Measurements from ENCODE around the gene FMNL3. TPM values are rescaled to one million over a fixed set of nuclear protein-coding genes. Genes with fewer than 3 reads are reported as not detected.

The FMNL3 gene
- polyA plus RNA-seq, 1 donor from 2014 or later = 9.3 TPM

DNA sequence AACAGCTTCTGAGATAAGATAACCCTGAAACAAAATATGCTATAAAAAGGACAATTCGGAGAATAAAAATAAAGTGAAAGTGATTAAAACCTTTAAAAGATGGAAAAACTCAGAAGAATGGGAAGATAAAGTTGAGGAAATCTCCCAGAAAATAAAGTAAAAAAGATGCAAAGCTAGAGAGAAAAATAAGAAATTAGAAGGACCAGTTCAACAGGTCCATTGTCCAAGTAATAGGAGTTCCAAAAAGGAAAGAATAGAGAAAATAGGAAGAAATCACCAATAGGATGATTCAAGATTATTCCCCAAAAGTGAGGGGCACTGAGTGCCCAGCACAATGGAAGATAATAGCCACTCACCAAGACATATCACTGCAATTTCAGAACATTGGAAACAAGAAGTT lies 88.6 kb downstream of the FMNL3 start:
- Histone ChIP-seq H3K4me2 (ENCODE audit: low read length) (no peak overlapping the region), H3K27ac (ENCODE audit: low read length) (no peak overlapping the region), H3K27me3 (ENCODE audit: insufficient read depth, low read depth, low read length) (no peaks in the 10 kb centered on the region), H4K20me1 (ENCODE audit: insufficient read depth) (no peaks in the 10 kb centered on the region), H3K36me3 (ENCODE audit: insufficient read depth, low read length) (no peaks in the 10 kb centered on the region), H3K9me2 (ENCODE audit: insufficient read depth, low read length) (no peaks in the 10 kb centered on the region), H3K79me2 (replicated peaks; ENCODE audit: insufficient read depth, low read length) (no peaks in the 10 kb centered on the region), H3F3A (ENCODE audit: insufficient read depth, low read length, poor library complexity, severe bottlenecking) (no peaks in the 10 kb centered on the region), H3K4me3 (ENCODE audit: low read length) (no peak overlapping the region), H3K9ac (ENCODE audit: low read length) (no peak overlapping the region), H2AFZ (ENCODE audit: low read depth, low read length) (no peak overlapping the region), H3K9me3 (ENCODE audit: low read length) (no peaks in the 10 kb centered on the region)
- no peak for TF ChIP-seq RAD21 (conservative IDR thresholded peaks at IDR 0.05)
- TF ChIP-seq EZH2 (IDR thresholded peaks at IDR 0.05; ENCODE audit: borderline replicate concordance, insufficient read depth, low read length, poor library complexity, severe bottlenecking) = no peak
- TF ChIP-seq REST (IDR thresholded peaks at IDR 0.05; ENCODE audit: borderline replicate concordance) = no peak
- no peak for TF ChIP-seq POLR2AphosphoS5 (IDR thresholded peaks at IDR 0.05)

DNA sequence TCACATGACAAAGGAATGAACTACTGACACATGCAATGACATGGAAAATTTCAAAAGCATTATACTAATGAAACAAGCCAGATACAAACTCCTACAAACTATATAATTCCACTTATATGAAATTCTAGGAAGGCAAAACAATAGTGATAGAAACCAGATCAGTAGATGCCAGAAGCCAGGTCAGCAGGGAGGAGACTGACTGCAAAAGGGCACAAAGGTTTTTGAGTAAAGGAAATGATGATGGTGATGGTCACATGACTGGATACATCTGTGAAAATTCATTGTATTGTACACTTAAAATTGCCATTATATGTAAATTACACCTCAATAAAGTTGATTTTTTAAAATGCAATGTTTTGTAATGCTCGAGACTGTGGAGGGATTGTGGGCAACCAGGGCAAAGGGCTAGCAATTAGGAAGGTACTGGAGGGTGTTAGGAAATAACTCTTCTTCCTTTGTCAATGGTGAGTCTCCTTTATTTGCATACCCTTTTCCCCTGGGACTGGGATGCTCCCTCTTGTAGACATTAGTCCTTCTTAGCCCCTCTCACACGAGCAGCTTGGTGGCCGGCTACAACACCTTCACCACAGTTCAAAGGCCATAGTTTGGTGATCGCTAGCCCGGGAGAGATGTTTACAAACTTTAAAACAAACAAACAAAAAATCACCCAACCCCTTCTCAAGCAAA lies 90.5 kb downstream of the FMNL3 start:
- H2AFZ ChIP-seq (ENCODE audit: low read depth, low read length) = no peak overlapping the region
- H3K9me2 ChIP-seq (ENCODE audit: insufficient read depth, low read length) = no peaks in the 10 kb centered on the region
- H3K4me2 ChIP-seq (ENCODE audit: low read length) = no peak overlapping the region
- no peaks in the 10 kb centered on the region for H4K20me1 ChIP-seq (ENCODE audit: insufficient read depth)
- no peak for TF ChIP-seq RAD21 (conservative IDR thresholded peaks at IDR 0.05)
- no peak overlapping the region for H3K9ac ChIP-seq (ENCODE audit: low read length)
- H3K27ac ChIP-seq (ENCODE audit: low read length) = no peak overlapping the region
- H3K79me2 ChIP-seq (replicated peaks; ENCODE audit: insufficient read depth, low read length) = no peaks in the 10 kb centered on the region
- H3K36me3 ChIP-seq (ENCODE audit: insufficient read depth, low read length) = no peaks in the 10 kb centered on the region
- H3K4me3 ChIP-seq (ENCODE audit: low read length) = no peak overlapping the region
- H3F3A ChIP-seq (ENCODE audit: insufficient read depth, low read length, poor library complexity, severe bottlenecking) = no peaks in the 10 kb centered on the region
- no peaks in the 10 kb centered on the region for H3K9me3 ChIP-seq (ENCODE audit: low read length)
- no peaks in the 10 kb centered on the region for H3K27me3 ChIP-seq (ENCODE audit: insufficient read depth, low read depth, low read length)

- no peak overlapping the region for H3K9ac ChIP-seq (ENCODE audit: low read length)
- no peaks in the 10 kb centered on the region for H3K9me2 ChIP-seq (ENCODE audit: insufficient read depth, low read length)
- no peaks in the 10 kb centered on the region for H3K27me3 ChIP-seq (ENCODE audit: insufficient read depth, low read depth, low read length)
- no peak overlapping the region for H3K4me3 ChIP-seq (ENCODE audit: low read length)
- no peak overlapping the region for H2AFZ ChIP-seq (ENCODE audit: low read depth, low read length)
- H3K9me3 ChIP-seq (ENCODE audit: low read length) = no peaks in the 10 kb centered on the region
- no peaks in the 10 kb centered on the region for H3F3A ChIP-seq (ENCODE audit: insufficient read depth, low read length, poor library complexity, severe bottlenecking)
- no peaks in the 10 kb centered on the region for H4K20me1 ChIP-seq (ENCODE audit: insufficient read depth)
- no peak overlapping the region for H3K27ac ChIP-seq (ENCODE audit: low read length)
- TF ChIP-seq MXI1 (conservative IDR thresholded peaks at IDR 0.05; ENCODE audit: poor library complexity, severe bottlenecking) (no peak), EP300 (conservative IDR thresholded peaks at IDR 0.05; ENCODE audit: poor library complexity, severe bottlenecking) (no peak), REST (IDR thresholded peaks at IDR 0.05; ENCODE audit: borderline replicate concordance) (no peak), TAF1 (IDR thresholded peaks at IDR 0.05; ENCODE audit: low read depth) (no peak), CTCF (IDR thresholded peaks at IDR 0.05; ENCODE audit: poor library complexity, severe bottlenecking) (no peak), SMC3 (conservative IDR thresholded peaks at IDR 0.05; ENCODE audit: poor library complexity) (no peak), EZH2 (IDR thresholded peaks at IDR 0.05; ENCODE audit: borderline replicate concordance, insufficient read depth, low read length, poor library complexity, severe bottlenecking) (no peak), RAD21 (conservative IDR thresholded peaks at IDR 0.05) (no peak), POLR2AphosphoS5 (IDR thresholded peaks at IDR 0.05) (no peak)
- no peak overlapping the region for H3K4me2 ChIP-seq (ENCODE audit: low read length)
- no peaks in the 10 kb centered on the region for H3K79me2 ChIP-seq (replicated peaks; ENCODE audit: insufficient read depth, low read length)
- H3K36me3 ChIP-seq (ENCODE audit: insufficient read depth, low read length) = no peaks in the 10 kb centered on the region
Observed at GRCh38 chr12:49615725-49616124, 91.5 kb downstream of the FMNL3 start.
